Activated T-cell treated with anti-CD3 and anti-CD28 coated beads for 4 hours (primary cell): ENCODE data around the gene DOC2A.

Experiments
- DNase-seq: peaks from one replicate; pipeline ENCODE4 v3.0.0-alpha.2; 2020

Gene DOC2A

DNA sequence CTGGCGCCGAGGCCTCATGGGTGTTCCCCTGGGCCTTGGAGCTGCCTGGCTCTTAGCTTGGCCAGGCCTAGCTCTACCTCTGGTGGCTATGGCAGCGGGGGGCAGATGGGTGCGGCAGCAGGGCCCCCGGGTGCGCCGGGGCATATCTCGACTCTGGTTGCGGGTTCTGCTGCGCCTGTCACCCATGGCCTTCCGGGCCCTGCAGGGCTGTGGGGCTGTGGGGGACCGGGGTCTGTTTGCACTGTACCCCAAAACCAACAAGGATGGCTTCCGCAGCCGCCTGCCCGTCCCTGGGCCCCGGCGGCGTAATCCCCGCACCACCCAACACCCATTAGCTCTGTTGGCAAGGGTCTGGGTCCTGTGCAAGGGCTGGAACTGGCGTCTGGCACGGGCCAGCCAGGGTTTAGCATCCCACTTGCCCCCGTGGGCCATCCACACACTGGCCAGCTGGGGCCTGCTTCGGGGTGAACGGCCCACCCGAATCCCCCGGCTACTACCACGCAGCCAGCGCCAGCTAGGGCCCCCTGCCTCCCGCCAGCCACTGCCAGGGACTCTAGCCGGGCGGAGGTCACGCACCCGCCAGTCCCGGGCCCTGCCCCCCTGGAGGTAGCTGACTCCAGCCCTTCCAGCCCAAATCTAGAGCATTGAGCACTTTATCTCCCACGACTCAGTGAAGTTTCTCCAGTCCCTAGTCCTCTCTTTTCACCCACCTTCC is 23.3 kb downstream of the DOC2A start:
- no peak for DNase-seq

DNA sequence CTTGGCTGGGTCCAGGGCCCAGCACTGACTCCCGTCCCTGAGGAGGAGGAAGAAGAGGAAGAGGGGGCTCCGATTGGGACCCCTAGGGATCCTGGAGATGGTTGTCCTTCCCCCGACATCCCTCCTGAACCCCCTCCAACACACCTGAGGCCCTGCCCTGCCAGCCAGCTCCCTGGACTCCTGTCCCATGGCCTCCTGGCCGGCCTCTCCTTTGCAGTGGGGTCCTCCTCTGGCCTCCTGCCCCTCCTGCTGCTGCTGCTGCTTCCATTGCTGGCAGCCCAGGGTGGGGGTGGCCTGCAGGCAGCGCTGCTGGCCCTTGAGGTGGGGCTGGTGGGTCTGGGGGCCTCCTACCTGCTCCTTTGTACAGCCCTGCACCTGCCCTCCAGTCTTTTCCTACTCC is 23.9 kb downstream of the DOC2A start:
- DNase-seq, result no peak

- DNase-seq, result no peak
Measured at GRCh38 chr16:29986231-29986630, 24.6 kb downstream of the DOC2A start.

GRCh38 chr16:29985271-29985811 is 25.5 kb downstream of the DOC2A start:
- no peak for DNase-seq

GRCh38 chr16:29984764-29985147 is 26.1 kb downstream of the DOC2A start:
- DNase-seq, result no peak

DNA sequence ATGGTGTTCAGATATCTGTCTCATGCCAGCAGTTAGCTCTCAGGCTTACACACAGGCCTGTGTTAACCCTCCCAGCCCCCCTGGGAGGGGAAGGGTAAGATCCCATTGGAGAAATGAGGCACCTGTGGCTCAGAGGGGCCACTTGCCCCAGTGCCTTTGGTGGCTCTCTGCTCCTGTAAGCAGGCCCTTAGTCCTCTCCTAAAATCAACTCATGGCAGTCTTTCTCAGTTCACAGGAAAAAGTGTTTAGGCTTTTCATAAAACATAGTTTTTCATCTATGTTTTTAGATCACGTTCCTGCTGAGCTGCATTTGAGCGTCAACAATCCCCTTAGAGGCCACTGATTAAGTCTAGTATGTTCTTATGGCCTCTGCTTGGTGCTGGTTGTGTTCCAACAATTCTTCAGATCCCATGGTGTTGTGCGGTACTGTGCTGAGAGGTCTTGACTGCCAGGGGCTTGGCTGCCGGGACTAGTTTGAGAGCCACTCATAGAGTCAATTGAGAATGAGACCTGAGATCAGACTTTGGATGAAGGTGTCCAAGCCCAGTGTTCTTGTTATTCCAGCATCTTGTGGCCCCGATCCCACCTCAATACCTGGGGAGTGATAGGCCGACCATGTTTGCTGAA is 26.6 kb downstream of the DOC2A start:
- no peak for DNase-seq

- DNase-seq, result no peak
Measured at GRCh38 chr16:29983420-29984136, 27.2 kb downstream of the DOC2A start.

GRCh38 chr16:29982560-29983419 is 28.0 kb downstream of the DOC2A start:
- no peak for DNase-seq

DNA sequence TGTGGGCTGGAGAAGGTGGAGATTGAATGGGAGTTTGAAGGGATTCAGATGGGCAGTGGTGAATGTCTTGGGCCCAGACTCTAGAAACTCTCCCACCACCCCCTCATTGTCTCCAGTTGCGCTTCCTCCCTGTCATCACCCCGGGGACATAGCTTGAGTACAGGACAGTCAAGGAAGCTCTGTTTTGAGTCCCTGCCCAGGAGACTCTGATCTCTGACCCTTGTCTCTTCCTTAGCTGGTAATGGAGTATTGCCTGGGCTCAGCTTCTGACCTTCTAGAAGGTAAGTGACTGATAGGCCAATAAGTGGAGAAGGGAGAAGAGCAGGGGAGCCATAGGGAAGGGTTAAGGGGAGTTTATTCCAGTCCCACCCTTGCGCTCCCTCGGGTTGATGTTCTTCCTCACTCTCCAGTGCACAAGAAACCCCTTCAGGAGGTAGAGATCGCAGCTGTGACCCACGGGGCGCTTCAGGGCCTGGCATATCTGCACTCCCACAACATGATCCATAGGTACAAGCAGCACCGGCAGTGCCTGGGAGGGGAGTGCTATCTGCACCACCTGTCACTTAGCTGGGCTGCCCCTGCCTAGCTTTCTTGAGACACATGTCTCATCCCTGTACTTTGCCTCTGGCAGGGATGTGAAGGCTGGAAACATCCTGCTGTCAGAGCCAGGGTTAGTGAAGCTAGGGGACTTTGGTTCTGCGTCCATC is 32.1 kb downstream of the DOC2A start:
- DNase-seq, result no peak

DNA sequence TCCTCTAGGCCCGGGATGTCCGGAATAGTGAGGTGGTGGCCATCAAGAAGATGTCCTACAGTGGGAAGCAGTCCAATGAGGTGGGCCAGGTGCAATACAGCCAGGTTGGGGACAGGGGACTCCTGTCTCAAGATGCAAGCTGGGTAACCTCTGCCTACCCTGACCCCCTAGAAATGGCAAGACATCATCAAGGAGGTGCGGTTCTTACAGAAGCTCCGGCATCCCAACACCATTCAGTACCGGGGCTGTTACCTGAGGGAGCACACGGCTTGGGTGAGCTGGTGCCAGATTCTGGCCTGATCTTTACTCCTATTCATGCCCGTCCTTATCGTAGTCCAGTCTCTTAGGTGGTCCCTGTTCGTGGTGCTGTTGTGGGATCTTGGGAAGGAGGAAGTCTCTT is 32.7 kb downstream of the DOC2A start:
- DNase-seq, result no peak

DNA sequence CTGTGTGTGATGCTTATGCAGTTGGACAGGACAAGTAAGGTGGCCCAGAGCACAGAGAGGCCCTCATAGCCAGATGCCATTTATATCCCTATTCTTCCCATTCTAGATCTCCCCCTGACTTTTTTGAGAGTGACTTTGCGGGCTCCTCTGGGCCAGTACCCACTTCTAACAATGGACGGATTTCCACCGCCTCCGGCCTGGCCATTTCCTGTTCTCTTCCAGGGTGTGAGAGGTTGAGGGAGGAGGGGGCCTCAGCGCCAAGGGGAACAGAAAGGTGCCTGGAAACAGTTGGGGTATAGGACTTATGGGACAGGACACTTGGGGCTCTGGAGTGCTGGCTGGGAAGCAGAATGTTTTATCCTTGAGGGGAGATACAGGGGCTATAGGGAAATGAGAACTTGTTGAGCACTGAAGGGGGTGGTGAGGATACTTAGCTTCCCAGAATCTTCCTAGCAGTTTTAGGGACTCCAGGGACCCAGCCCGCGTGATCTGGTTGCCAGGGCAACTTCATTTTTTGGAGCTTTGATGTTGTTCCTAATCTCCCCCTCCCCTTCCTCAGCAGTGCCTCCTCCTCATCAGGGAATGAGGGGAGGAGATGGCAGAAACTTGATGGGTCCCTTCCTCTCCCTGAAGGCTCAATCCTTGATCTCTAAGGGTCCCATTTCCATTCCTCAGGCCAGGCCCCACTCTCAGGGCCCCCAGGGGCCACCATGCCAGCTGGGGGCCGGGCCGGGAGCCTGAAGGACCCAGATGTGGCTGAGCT is 33.6 kb downstream of the DOC2A start:
- no peak for DNase-seq

DNA sequence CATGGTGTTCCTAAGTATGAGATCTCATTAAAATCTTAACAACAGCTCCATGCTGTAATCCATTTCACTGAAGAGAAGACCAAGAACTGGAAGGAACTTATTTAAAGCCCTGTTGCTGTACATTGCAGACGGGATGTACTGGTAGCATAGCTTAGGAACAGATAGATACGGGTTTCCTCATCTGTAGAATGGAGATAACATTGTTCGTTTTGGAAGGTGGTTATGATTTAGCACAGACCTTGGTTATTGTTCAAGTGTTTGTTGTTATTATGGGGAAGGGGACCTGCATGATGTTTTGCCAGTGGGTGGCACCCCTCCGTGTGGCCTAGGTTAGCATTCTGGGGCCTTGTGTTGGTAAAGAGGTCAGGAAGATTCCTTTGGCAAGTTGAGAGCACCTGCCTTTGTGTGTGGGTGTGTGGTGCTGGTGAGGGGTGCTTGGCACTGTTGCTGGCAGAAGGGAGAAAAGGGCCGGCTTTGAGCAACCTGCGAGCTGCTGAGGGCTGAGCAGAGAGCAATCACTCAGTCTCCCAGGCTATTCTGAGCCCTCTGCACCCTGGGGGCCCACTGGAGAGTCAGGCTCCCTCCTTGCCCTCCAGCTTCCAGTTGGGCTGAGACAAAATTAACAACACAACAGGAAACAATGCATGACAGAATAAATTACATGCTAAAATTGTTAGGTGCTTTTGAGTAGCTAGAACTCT is 34.9 kb downstream of the DOC2A start:
- no peak for DNase-seq

GRCh38 chr16:29975134-29975538 is 35.7 kb downstream of the DOC2A start:
- no peak for DNase-seq

DNA sequence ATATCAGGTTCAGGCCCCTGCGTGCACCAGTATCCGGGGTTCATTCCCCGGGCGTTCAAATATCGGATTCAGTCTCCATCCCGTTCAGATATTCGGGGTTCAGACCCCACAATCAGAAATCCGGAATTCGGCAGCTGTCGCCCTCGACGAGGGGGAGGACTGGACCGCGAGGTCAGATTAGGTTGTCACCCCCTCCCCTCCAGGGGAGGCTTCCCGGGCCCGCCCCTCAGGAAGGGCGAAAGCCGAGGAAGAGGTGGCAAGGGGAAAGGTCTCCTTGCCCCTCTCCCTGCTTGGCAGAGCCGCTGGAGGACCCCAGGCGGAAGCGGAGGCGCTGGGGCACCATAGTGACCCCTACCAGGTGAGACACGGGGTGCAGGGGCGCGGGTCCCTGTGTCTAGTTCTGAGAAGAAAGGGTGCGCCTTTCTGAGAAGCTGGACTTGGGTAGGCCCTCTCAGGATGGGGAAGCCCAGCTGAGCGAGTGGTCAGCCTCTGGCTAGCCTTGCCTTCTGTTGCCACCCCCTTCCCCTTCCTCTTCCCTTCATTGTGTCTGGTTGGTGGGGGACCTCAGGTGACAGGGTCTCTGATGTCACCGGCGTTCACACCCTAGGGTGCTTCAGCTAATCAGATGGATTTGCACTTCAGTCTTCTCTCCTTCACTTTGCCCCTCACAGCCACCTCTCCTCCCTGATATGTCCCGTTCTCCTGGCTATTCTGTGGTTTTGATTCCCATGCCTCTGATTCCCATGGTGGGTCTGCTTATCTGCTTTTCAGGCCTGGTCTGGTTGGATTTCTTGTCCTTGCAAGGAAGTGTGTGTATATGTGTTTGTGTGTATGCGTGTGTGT is 36.3 kb downstream of the DOC2A start:
- DNase-seq, result no peak

- peak; percentile 77 for DNase-seq
Measured at GRCh38 chr16:29973384-29974246, 37.2 kb downstream of the DOC2A start, which contains the start of gene TAOK2. Gene TAOK2 (plus strand): TSS chr16:29973868. CDS start chr16:29977773, 3,905 bp downstream.

- no peak for DNase-seq
Measured at GRCh38 chr16:29972992-29973383, 37.8 kb downstream of the DOC2A start.

- no peak for DNase-seq
Measured at GRCh38 chr16:29972500-29972899, 38.3 kb downstream of the DOC2A start.

DNA sequence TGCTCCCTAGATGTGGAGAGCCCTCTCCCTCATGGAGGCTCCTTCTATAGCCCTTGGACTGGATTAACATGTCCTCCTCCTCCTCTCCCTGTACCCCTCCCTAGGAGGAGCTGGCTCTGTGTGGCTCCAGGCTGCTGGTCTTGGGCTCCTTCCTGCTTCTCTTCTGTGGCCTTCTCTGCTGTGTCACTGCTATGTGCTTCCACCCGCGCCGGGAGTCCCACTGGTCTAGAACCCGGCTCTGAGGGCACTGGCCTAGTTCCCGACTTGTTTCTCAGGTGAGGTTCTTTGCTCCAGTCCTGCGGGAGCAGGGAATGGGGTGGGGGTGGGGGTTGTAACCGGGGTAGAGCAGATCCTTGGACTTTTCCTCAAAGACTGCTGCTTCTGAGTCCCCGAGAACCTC is 39.5 kb downstream of the DOC2A start:
- DNase-seq, result no peak

DNA sequence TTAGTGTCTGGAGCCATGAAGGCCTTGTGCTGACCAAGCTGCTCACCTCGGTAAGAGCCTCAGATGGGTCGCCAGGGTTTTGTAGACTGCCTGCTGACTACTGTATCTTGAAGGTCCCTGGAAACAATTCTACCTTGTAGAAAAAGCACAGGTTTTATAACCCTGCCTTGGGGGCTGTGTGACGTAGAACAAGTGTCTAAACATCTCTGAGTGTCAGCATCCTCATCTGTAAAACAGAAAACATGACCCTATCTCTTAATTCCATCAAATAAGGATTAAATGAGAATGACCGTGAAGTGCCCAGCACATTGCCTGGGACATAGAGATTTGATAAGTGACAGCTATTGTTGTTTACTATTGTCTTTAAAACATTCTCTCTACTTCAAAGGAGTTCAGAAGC is 42.6 kb downstream of the DOC2A start:
- no peak for DNase-seq
